Measurements from ENCODE around the gene FXYD5.

FXYD5 gene

DNA sequence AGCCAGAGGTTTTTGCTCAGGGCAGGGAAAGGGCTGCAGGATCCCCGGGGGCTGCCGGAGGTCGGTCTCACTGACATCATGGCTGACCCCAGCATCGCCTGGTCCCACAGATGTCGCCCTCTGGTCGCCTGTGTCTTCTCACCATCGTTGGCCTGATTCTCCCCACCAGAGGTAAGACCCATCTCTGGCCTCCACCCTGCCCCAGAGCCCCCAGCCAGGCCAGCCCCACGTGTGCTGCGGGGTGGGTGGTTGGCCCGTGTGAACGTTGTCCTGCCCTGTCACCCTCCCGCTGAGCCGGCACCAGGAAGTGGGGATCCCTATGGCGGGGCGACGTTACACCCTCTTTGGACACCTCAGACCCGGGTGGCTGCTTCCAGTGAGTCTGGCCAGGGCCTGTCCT lies 906 bp downstream of the FXYD5 start:
- DNase-seq (ENCODE audit: low read depth in 1 of 2, low spot score in 1 of 2): no peak

DNA sequence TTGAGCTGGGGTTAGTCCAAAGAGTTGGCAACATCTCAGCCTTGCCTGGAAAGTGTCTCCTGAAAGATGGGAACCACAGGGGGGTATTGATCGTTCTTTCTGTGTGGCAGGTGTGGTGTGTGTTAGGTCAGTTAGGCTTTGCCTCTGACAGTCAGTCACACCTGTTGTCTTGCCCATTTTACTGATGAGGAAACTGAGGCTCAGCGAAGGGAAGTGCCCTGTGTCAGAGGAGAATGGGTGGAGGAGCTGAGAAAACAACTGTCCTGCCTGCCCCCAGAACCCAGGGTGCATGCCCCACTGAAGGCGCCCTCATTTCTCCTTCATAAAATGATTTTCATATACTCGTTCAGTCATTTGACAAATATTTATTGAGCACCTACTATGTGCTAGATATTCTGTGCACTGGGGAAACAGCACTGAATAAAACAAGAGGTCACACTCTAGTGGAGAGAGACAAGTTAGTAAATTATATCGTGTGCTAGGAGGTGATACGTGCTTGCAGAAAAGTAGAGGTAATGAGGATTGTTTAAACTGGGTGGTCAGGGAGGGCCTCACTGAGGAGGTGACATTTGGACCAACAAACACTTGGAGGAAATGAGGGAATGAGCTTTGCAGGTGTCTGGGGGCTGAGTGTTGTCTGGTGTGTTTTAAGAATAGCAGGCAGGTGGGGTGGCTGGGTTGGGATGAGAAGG lies 1.6 kb downstream of the FXYD5 start:
- DNase-seq (ENCODE audit: low read depth in 1 of 2, low spot score in 1 of 2): no peak

DNA sequence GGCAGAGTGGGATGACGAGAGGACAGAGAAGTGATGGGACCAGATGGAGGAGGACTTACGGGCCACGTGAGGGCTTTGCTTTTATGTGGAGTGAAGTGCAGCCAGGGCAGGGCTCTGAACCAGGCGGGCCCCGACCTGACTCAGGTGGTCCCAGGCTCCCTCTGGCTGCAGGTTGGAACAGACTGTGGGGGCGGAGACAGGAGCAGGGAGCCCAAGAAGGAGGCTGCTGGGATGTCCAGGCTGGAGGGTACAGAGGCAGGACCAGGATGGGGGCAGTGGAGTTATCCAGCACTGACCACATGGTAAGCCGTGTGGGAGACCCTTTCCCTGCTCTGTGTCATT lies 2.1 kb downstream of the FXYD5 start:
- no peak for DNase-seq (ENCODE audit: low read depth in 1 of 2, low spot score in 1 of 2)

DNA sequence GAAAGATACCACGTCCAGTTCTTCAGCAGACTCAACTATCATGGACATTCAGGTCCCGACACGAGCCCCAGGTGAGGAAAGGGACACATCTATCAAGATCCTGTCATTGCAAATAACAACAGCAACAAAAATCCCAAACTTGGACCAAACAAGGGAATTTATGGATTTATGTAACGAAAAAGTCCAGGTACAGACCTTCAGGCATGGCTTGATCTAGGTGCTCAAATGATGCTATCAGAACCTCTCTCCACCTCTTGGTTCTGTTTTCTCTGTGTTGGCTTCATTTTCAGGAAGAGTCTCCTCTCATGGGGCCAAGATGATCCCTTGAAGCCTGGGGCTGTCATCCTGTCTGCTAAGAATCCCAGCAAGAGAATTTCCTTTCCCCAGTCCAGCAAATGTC lies 2.9 kb downstream of the FXYD5 start:
- no peak for DNase-seq (ENCODE audit: low read depth in 1 of 2, low spot score in 1 of 2)

DNA sequence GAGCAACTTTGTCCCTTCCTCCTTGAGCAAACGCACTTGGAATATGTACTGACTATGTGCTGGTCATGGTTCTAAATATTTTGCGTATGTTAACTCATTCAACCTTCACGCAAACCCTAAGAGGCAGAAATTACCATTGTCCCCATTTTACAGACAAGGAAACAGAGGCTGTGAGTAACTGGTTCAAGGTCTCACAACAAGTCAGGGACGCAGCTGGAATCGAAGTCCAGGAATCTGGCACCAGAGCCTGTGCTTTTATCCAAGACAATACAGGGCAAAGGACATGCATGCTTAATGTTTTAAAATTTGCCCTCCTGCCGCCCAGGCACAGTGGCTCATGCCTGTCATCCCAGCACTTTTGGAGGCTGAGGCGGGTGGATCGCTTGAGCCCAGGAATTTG lies 5.1 kb downstream of the FXYD5 start:
- no peak for DNase-seq (ENCODE audit: low read depth in 1 of 2, low spot score in 1 of 2)

DNA sequence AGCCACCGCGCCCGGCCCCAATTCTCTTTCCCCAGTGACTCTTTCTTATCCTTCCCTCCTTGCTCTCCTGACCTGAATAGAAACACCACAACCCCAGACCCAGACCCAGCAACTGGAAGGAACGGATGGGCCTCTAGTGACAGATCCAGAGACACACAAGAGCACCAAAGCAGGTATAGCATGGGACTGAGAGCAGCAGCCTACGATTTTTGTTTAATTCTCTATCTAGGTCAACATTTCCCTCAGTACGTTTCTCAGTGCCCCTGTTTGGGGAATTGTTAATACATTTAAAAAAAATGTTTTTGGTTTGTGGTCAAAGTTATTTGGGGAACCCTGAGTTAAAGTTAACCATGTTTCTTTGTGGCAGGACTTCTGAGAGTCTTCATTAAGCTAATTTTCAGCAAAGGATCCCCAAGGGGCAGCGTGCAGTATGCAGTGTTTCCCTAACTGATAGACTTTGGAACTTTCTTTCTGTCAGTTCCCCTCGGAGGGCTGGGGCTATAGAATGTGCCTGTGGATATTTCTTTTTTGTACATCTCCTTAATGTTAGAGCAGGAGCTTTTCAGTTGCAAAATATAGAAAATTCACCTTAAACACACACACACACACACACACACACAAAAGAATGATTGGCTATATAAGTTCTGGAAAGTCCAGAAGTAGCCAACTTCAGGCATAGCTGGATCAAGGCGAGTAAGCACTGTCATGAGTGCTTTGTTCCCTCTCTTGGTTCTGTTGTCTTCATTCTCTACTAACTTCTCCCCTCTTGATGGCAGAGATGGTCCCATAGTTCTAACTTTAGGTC lies 6.3 kb downstream of the FXYD5 start:
- no peak for DNase-seq (ENCODE audit: low read depth in 1 of 2, low spot score in 1 of 2)

DNA sequence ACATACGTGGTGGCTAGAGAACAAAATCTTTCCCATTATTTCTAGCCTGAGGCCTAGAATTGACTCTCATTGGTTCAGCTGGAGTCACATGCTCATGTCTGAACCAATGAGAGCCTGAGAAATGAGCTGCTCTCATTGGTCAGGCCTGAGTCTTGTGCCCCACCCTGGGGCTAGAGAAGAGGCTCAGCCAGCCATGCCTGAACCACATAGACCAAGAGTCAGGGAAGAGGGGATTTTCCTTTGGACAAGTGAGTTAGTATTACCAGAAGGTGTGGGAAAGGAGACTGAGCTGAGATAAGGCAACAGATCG lies 6.9 kb downstream of the FXYD5 start:
- no peak for DNase-seq (ENCODE audit: low read depth in 1 of 2, low spot score in 1 of 2)

DNA sequence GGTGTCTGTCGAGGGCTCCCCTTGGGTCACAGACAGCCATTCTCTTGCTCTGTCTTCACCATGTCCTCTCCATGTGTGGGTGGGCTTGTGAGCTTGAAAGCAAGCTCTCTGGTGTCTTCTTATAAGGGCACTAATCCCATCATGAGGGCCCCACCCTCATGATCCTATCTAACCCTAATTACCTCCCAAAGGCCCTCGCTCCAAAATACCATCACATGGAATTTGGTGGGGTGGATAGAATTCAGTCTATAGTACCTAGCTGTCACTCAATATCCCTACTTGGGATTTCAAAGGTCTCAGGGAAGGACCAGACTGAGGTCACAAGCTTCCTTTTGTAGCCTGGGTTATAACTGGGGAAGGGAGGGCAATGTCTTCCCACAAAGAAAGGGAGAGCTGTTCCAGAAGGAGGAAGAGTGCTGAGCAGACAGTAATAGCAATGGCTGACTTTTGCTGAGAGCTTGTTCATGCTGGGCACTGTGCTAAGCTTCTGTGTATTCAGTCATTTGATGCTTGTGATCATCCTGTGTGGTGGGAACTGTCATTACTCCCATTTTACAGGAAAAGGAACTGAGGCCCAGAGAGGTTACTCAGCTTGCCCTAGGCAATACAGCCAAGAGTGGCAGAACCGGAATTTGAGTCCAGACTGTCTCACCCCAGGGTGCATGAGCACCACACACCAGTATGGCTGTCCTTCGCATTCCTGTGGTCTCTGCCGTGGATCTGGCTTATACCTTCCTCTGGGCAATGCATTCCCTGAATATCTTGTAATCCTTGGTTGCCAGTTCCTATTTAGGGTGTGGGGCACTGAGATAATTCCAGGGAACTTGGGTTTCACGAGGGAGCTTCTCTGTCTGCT lies 8.2 kb downstream of the FXYD5 start:
- DNase-seq (ENCODE audit: low read depth in 1 of 2, low spot score in 1 of 2): no peak

DNA sequence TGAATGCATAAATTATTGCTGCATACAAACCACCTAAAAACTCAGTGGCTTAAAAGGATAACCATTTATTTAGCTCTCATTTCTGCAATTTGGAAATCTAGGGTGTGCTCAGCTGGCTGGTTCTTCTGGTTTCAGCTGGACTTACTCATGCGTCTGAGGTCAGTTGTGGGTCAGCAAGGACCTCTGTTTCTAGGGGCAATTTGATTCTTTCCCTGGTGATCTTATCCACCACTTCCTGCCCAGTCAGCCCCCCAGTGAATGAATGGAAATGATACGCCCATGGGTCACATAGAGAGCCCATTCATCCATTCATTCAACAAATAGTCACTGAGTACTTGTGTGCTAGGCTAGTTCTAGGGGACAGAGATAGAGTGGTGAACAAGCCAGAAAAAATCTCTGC lies 9.9 kb downstream of the FXYD5 start:
- no peak for DNase-seq (ENCODE audit: low read depth in 1 of 2, low spot score in 1 of 2)

DNA sequence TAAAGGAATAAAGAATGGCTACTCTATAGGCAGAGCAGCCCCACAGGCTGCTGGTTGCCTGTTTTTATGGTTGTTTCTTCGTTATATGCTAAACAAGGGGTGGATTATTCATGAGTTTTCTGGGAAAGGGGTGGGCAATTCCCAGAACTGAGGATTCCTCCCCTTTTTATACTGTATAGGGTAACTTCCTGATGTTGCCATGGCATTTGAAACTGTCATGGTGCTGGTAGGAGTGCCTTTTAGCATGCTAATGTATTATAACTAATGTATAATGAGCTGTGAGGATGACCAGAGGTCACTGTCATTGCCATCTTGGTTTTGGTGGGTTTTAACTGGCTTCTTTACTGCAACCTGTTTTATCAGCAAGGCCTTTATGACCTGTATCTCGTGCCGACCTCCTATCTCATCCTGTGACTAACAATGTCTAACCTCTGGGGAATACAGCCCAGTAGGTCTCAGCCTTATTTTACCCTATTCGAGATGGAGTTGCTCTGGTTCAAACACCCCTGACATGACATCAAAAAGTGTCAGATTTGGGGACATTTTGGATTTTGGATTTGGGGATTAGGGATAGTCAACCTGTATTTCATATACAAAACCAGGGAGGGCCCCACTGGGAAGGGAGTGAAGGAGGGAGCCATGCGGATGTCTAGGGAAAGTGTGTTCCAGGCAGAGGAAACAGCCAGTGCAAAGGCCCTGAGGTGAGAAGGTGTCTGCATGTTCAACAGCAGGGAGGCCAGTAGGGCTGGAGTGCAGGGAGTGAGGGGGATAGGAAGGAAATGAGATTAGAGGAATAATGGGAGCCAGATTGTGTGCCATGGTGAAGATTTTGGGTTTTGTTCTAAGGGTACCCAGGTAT lies 10.9 kb downstream of the FXYD5 start:
- DNase-seq (ENCODE audit: low read depth in 1 of 2, low spot score in 1 of 2): no peak

DNA sequence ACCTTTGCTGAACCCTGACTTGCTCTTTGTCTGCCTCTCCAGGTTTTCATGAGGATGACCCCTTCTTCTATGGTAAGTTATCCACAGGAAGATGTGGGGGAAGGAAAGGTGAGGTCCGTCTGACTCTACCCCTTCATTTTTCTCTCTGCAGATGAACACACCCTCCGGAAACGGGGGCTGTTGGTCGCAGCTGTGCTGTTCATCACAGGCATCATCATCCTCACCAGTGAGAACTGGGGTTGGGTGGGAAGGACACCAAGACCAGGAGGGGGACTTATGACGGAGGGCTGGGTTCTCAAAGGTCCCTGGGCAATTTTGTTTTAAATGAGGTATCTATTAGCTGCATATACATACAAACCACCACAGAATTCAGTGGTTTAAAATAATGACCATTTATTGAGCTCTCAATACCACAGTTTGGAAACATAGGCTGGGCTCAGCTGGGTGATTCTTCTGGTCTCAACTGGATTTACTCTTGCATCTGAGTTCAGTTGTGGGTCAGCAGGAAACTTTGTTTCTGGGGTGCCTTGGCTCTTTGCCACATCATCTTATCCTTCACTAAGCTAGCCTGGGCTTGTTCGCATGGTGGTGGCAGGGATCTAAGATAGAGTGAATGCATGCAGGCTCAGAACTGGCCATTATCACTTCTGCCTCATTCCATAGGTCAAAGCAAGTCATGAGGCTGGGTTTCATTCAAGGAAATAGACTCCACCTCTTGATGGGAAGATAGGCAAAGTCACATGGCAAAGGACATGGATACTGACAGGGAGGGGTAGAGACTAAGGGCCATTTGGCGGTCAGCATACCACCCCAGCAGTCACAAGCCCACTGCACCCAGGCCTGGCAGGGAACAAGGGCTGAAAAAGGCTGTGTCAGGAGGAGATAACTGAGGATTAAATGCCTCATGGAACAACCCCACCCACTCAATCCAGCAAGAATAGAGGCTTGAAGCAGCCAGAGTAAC lies 11.8 kb downstream of the FXYD5 start:
- DNase-seq (ENCODE audit: low read depth in 1 of 2, low spot score in 1 of 2): no peak

DNA sequence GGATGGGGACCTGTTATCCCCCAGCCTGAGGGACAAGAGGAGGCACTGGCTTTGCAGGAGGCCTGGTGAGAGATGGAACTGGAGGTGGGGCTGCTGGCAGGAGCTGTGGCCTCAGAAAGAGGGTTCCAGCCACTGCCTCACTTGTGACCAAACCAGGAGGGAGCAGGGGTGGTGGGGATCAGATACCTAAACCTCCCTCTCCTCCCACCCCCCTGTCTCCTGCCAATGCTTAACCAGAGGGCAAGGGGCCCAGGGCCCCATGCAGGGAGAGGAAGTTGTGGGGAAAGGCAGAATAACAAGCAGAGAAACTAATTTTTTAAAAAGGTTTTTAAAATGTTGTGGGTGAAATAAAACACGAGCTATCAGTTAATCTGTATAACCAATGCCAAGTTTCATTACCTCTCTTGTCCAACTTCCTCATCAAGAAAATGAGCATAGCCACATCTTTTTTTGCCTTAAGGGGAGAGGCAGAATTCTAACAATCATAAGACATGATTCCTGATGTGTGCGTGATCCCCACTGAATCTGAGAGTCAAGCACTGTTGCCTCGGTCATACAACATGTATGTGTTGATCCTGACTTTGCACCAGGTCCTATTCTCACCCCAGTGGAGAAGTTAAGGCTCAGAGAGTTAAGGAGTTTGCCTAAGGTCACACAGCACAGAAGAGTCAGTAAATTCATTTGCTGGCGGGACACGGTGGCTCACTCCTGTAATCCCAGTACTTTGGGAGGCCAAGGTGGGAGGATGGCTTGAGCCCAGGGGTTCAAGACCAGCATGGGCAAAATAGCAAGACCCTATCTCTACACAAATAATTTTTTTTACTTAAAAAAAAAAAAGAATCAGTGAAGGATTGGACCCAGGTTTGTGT lies 12.9 kb downstream of the FXYD5 start:
- no peak for DNase-seq (ENCODE audit: low read depth in 1 of 2, low spot score in 1 of 2)

DNA sequence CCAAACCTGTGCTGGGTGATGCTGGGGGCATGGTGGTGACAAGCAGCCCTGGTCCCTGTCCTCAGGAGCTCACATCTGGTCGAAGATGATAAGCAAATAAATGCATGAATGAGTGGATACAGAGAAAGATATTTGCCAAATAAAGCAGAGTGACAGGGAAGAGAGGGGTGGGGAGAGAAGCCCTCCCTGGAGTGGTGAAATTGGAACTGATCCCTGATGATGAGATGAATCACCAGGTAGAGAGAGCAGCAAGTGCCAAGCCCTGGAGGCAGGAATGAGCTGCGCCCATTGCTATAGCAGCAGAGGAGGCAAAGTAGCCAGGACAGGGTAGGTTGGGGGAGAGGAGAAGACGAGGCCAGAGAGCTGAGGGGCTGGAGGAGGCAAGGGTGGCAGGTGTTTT lies 13.7 kb downstream of the FXYD5 start:
- DNase-seq (ENCODE audit: low read depth in 1 of 2, low spot score in 1 of 2): no peak

DNA sequence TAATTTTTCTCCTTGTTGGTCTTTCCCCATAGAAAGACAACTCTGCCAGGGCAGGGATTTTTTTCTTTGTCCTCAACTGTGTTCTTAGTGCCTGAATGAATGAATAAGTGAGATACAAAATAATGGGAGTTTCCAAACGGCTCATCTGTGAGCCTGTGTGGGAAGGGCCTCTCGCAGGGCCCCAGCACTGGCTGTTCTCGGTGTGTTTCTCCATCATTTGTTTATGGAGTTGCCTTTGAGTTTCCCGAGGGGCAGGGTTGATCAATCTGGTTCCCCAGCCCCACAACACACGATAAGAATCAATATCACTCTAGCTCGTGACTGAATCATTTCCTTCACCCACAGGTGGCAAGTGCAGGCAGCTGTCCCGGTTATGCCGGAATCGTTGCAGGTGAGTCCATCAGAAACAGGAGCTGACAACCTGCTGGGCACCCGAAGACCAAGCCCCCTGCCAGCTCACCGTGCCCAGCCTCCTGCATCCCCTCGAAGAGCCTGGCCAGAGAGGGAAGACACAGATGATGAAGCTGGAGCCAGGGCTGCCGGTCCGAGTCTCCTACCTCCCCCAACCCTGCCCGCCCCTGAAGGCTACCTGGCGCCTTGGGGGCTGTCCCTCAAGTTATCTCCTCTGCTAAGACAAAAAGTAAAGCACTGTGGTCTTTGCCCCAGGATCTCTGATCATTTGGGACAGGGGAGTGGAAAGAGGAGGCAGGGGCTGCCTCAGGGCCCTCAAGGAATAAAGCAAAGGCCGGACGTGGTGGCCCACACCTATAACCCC lies 14.9 kb downstream of the FXYD5 start:
- DNase-seq (ENCODE audit: low read depth in 1 of 2, low spot score in 1 of 2): no peak

DNA sequence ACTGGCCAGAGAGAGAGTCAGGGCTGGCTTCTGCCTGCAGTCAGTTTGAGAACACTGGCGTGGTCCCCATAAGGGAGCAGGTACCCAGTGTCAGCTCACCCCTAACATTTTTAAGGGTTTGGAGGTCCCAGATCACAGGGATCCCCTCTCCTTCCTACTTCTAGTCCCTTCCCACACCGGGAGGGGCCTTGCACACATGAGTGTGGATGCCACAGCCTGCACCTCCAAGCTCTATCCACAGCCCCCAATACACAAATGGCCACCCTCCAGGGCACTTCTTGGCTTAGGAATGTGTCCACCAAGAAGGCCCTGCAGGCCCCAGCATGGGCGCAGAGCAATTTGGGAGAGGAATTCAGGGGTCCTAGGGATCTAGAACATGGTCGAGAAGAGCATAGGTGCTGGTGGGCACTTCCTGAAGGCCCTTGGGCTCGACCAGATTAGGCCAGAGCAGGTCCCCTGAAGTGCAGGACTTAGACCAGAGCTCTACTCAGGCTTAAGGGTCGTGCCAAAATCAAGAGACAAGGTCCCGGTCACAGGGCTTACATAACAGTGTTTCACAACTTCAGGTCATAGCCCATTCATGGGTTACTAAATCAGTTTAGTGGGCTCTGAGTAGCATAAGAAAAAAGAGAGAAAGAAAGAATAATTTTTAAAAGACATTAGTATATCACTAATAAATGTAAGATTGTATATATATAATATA lies 16.0 kb downstream of the FXYD5 start:
- DNase-seq (ENCODE audit: low read depth in 1 of 2, low spot score in 1 of 2): no peak

DNA sequence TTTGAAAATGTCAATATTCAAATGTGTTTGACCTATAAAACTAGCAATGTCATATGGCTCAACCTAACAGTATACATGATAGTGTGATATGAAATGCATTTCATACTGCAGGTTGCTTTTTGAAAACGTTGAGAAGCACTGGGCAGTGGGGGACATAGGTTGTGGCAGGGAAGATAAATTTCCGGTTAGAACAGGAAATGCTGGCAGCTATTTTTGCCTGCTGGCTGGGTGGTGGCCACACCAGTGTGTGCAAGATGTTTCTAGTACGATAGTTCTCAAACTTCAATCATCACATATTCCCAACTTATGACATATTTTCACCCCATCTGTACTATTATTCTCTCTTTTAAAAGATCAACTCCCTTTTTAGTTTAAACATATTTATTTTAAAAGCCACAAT lies 17.2 kb downstream of the FXYD5 start:
- DNase-seq (ENCODE audit: low read depth in 1 of 2, low spot score in 1 of 2): no peak

DNA sequence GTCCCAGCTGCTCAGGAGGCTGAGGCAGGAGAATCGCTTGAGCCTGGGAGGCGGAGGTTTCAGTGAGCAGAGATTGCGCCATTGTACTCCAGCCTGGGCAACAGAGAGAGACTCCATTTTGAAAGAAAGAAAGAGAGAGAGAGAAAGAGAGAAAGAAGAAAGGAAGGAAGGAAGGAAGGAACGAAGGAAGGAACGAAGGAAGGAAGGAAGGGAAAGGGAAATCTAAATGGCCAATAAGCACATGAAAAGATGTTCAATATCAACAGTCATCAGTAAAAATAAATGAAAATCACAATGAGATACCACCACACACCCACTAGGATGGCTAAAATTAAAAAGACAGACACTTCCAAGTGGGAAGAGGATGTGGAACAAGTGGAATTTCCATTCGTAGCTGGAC lies 19.7 kb downstream of the FXYD5 start:
- DNase-seq (ENCODE audit: low read depth in 1 of 2, low spot score in 1 of 2): no peak

DNA sequence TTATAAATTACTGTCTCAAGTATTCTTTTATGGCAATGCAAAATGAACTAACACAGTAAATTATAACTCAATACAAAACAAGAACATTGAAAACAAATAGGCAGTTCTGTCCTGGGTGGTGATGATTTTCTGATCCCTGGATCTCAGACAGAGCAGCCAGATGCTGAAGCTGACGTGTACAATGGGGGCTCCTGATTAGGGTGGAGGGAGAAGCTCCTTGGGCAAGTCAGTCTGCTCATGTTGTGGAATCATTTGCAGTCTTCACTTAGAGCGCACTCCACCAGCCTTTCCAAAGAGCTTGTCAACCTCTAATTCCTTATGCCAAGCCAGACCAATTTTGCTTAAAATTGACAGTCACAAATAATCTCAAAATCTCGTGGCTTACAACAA lies 21.6 kb downstream of the FXYD5 start:
- no peak for DNase-seq (ENCODE audit: low read depth in 1 of 2, low spot score in 1 of 2)

All from activated T-helper 1 cell treated with anti-CD3 and anti-CD28 coated beads, Interleukin-2, amount 50 U/mL, for 16 hours (primary cell).